H9 (cell line): ENCODE results near the gene GATC. TPM values are rescaled to one million over a fixed set of nuclear protein-coding genes. Genes with fewer than 3 reads are reported as not detected.

Experiments used
- DNase-seq: peaks from one replicate; pipeline ENCODE4 v3.0.0-alpha.2; 2017
- H2AFZ ChIP-seq: one replicate; pipeline ENCODE4 v1.6.1; 2013; ENCODE audit warnings: mild to moderate bottlenecking, low read length, control low read depth, moderate library complexity
- H2AK5ac ChIP-seq: 2 replicates; pipeline ENCODE4 v1.6.1; 2013; ENCODE audit warnings: low read length, control low read depth, mixed read lengths; ENCODE audit not compliant: insufficient read length
- H2BK120ac ChIP-seq: one replicate; pipeline ENCODE4 v1.6.1; 2013; ENCODE audit warnings: low read depth, mild to moderate bottlenecking, low read length, control low read depth, inconsistent platforms; ENCODE audit not compliant: poor library complexity, severe bottlenecking
- H2BK12ac ChIP-seq: 2 replicates; pipeline ENCODE4 v1.6.1; 2013; ENCODE audit warnings: low read length, control low read depth, mixed read lengths, low read depth; ENCODE audit not compliant: insufficient read length
- H2BK15ac ChIP-seq: 2 replicates; pipeline ENCODE4 v1.6.1; 2013; ENCODE audit warnings: low read depth, low read length, control low read depth
- H2BK20ac ChIP-seq: one replicate; pipeline ENCODE4 v1.6.1; 2013; ENCODE audit warnings: low read depth, mild to moderate bottlenecking, low read length, control low read depth, inconsistent platforms; ENCODE audit not compliant: poor library complexity, severe bottlenecking
- H2BK5ac ChIP-seq: 2 replicates; pipeline ENCODE4 v1.6.1; 2013; ENCODE audit warnings: low read length, control low read depth, mixed read lengths; ENCODE audit not compliant: insufficient read length
- H3K14ac ChIP-seq: 2 replicates; pipeline ENCODE4 v1.6.1; 2013; ENCODE audit warnings: low read length, control low read depth; ENCODE audit not compliant: insufficient read depth
- H3K18ac ChIP-seq: 2 replicates; pipeline ENCODE4 v1.6.1; 2013; ENCODE audit warnings: low read depth, mild to moderate bottlenecking, mixed read lengths, low read length, control low read depth; ENCODE audit not compliant: insufficient read length
- H3K23ac ChIP-seq: 2 replicates; pipeline ENCODE4 v1.6.1; 2013; ENCODE audit warnings: low read length, control low read depth, mixed read lengths, low read depth; ENCODE audit not compliant: insufficient read length
- H3K23me2 ChIP-seq: 2 replicates; pipeline ENCODE4 v1.6.1; 2013; ENCODE audit warnings: low read depth, mild to moderate bottlenecking, mixed read lengths, low read length, control low read depth; ENCODE audit not compliant: insufficient read length, poor library complexity, severe bottlenecking
- H3K27ac ChIP-seq: 2 replicates; pipeline ENCODE4 v1.5.1; 2013; ENCODE audit warnings: low read length, control low read depth, mixed read lengths, low read depth; ENCODE audit not compliant: insufficient read length
- H3K27me3 ChIP-seq: 2 replicates; pipeline ENCODE4 v1.6.1; 2013; ENCODE audit warnings: low read length, control low read depth, inconsistent platforms; ENCODE audit not compliant: insufficient read depth
- H3K4ac ChIP-seq: 2 replicates; pipeline ENCODE4 v1.6.1; 2013; ENCODE audit warnings: low read depth, mild to moderate bottlenecking, control low read depth, inconsistent platforms, low read length, moderate library complexity
- H3K4me1 ChIP-seq: 2 replicates; pipeline ENCODE4 v1.6.1; 2013; ENCODE audit warnings: low read length, control low read depth, inconsistent platforms; ENCODE audit not compliant: insufficient read depth
- H3K4me2 ChIP-seq: 2 replicates; pipeline ENCODE4 v1.6.1; 2013; ENCODE audit warnings: low read length, control low read depth, mixed read lengths; ENCODE audit not compliant: insufficient read length, insufficient read depth
- H3K56ac ChIP-seq: 2 replicates; pipeline ENCODE4 v1.6.1; 2013; ENCODE audit warnings: low read depth, mild to moderate bottlenecking, mixed read lengths, low read length, control low read depth; ENCODE audit not compliant: insufficient read length
- H3K79me1 ChIP-seq: 2 replicates; pipeline ENCODE4 v1.6.1; 2013; ENCODE audit warnings: low read depth, mild to moderate bottlenecking, moderate library complexity, low read length, control low read depth, inconsistent platforms; ENCODE audit not compliant: insufficient read depth, poor library complexity, severe bottlenecking
- H3K79me2 ChIP-seq: 2 replicates; pipeline ENCODE4 v1.6.1; 2013; ENCODE audit warnings: low read length, control low read depth, inconsistent platforms; ENCODE audit not compliant: insufficient read depth
- H3K9ac ChIP-seq: 2 replicates; pipeline ENCODE4 v1.6.1; 2013; ENCODE audit warnings: low read length, control low read depth, mixed read lengths; ENCODE audit not compliant: insufficient read length; ENCODE audit errors: extremely low read depth
- H3K9me3 ChIP-seq: one replicate; pipeline ENCODE4 v1.6.1; 2013; ENCODE audit warnings: low read depth, low read length, inconsistent platforms; ENCODE audit not compliant: control insufficient read depth
- H3T11ph ChIP-seq: one replicate; pipeline ENCODE4 v1.6.1; 2013; ENCODE audit warnings: mild to moderate bottlenecking, low read length, control low read depth, inconsistent platforms
- H4K20me1 ChIP-seq: one replicate; pipeline ENCODE4 v1.6.1; 2013; ENCODE audit not compliant: control insufficient read depth, insufficient read length, insufficient read depth
- H4K5ac ChIP-seq: 2 replicates; pipeline ENCODE4 v1.6.1; 2013; ENCODE audit warnings: low read depth, mild to moderate bottlenecking, mixed read lengths, low read length, control low read depth; ENCODE audit not compliant: insufficient read length
- H4K8ac ChIP-seq: replicated peaks from 2 replicates; pipeline ENCODE4 v1.6.1; 2013; ENCODE audit warnings: low read length, control low read depth, mixed read lengths, low read depth; ENCODE audit not compliant: insufficient read length
- H4K91ac ChIP-seq: 2 replicates; pipeline ENCODE4 v1.6.1; 2013; ENCODE audit warnings: low read depth, mild to moderate bottlenecking, moderate library complexity, mixed read lengths, low read length, control low read depth; ENCODE audit not compliant: insufficient read length
- H3K27ac Mint-ChIP-seq, 3 experiments: 2 replicates in 2 of 3; 3 replicates in 1 of 3; pipeline ENCODE4 v1.8.0; 2020 to 2021; ENCODE audit warnings: mixed read lengths in 3 of 3, mild to moderate bottlenecking in 1 of 3, moderate library complexity in 1 of 3
- H3K27me3 Mint-ChIP-seq: 2 replicates; pipeline ENCODE4 v1.8.0; 2021; ENCODE audit warnings: low read depth, mild to moderate bottlenecking, moderate library complexity, mixed read lengths
- H3K36me3 Mint-ChIP-seq, 3 experiments: 2 replicates in 2 of 3; 3 replicates in 1 of 3; pipeline ENCODE4 v1.8.0; 2020 to 2021; ENCODE audit warnings: low read depth in 3 of 3, mixed read lengths in 3 of 3; ENCODE audit not compliant: insufficient read depth in 1 of 3
- H3K4me1 Mint-ChIP-seq, 2 experiments: 2 replicates each; pipeline ENCODE4 v1.8.0; 2020; ENCODE audit warnings: mixed read lengths in 2 of 2
- H3K4me3 Mint-ChIP-seq, 2 experiments: 2 replicates in 1 of 2; 3 replicates in 1 of 2; pipeline ENCODE4 v1.8.0; 2020 to 2021; ENCODE audit warnings: mild to moderate bottlenecking in 2 of 2, mixed read lengths in 2 of 2, moderate library complexity in 1 of 2
- H3K9me3 Mint-ChIP-seq, 2 experiments: 2 replicates in 1 of 2; 3 replicates in 1 of 2; pipeline ENCODE4 v1.8.0; 2020; ENCODE audit warnings: mild to moderate bottlenecking in 2 of 2, mixed read lengths in 2 of 2, moderate library complexity in 1 of 2
- CTCF ChIP-seq: fragments of 200-600 bp; sonication (generic); conservative IDR thresholded peaks from 3 replicates; pipeline ENCODE4 v1.8.0; 2021; ENCODE audit warnings: antibody characterized with exemption, mild to moderate bottlenecking
- WGBS: extraction: QIAGEN DNeasy Blood & Tissue Kit; methylation state at CpG from one replicate; pipeline ENCODE4 v1.1.7; 2013; ENCODE audit warnings: missing lambda C conversion rate, low lambda C conversion rate, mixed read lengths; ENCODE audit not compliant: insufficient read length; ENCODE audit errors: extremely low coverage; 5-methylcytosine and 5-hydroxymethylcytosine counted together
- total RNA-seq: library from RNA; stranded (reverse); gene quantifications from 2 replicates; pipeline ENCODE4 v1.2.1, GENCODE V29; 2021

The GATC gene
- total RNA-seq, 1 experiment from 2014 or later: 25.9 TPM

- H3K9ac ChIP-seq: no peak overlapping the region
- H3K4ac ChIP-seq: no peak overlapping the region
- no peak overlapping the region for H2BK120ac ChIP-seq
- no peak overlapping the region for H2AK5ac ChIP-seq
- H3K14ac ChIP-seq: no peak overlapping the region
- no peaks in the 10 kb centered on the region for H3K79me2 ChIP-seq
- Mint-ChIP-seq H3K4me3 (no peak overlapping the region), H3K9me3 (no peaks in the 10 kb centered on the region; a peak in 1 of 5 replicates), H3K36me3 (no peaks in the 10 kb centered on the region; a peak in 1 of 7 replicates), H3K4me1 (peaks cover 28 to 29% of the 10 kb centered on the region in 2 experiments), H3K27me3 (peaks cover 6% of the 10 kb centered on the region), H3K27ac (peak overlapping the region in 1 of 3 experiments; percentile 60; a peak in 1 of 7 replicates)
- H4K20me1 ChIP-seq: no peaks in the 10 kb centered on the region
- no peak overlapping the region for H4K91ac ChIP-seq
- H3K27me3 ChIP-seq: no peaks in the 10 kb centered on the region
- no peaks in the 10 kb centered on the region for H3K4me1 ChIP-seq
- H3K18ac ChIP-seq: no peak overlapping the region
- no peak for TF ChIP-seq CTCF
- no peak overlapping the region for H2BK15ac ChIP-seq
- no peak overlapping the region for H2AFZ ChIP-seq
- no peak overlapping the region for H3K56ac ChIP-seq
- H3K23me2 ChIP-seq: no peaks in the 10 kb centered on the region
- no peak for DNase-seq
- H3K23ac ChIP-seq: no peak overlapping the region
- no peak overlapping the region for H2BK5ac ChIP-seq
- H2BK20ac ChIP-seq: no peak overlapping the region
- WGBS: no CpG with 5 or more reads among the region's 4 CpGs
- no peaks in the 10 kb centered on the region for H3K9me3 ChIP-seq
- no peak overlapping the region for H3K4me2 ChIP-seq
- H3K79me1 ChIP-seq: no peaks in the 10 kb centered on the region
- no peak overlapping the region for H2BK12ac ChIP-seq
- no peak overlapping the region for H4K5ac ChIP-seq
- no peak overlapping the region for H4K8ac ChIP-seq
- no peak overlapping the region for H3K27ac ChIP-seq
- no peak overlapping the region for H3T11ph ChIP-seq
Measured at GRCh38 chr12:120417917-120418580, 28.2 kb upstream of the GATC start.
